ENCODE measurements around the gene CCDC102A.

The CCDC102A gene

GRCh38 chr16:57518520-57518919 lies 17.9 kb downstream of the CCDC102A start:
- DNase-seq (ENCODE audit: low spot score) (no peak), ATAC-seq (ENCODE audit: low read depth) (no peak)
- no peaks in the 10 kb centered on the region for H3K27me3 ChIP-seq (ENCODE audit: insufficient read depth, poor library complexity, severe bottlenecking)
- H3K4me3 ChIP-seq (ENCODE audit: severe bottlenecking), result no peak overlapping the region
- H3K27ac ChIP-seq (ENCODE audit: poor library complexity, severe bottlenecking), result no peak overlapping the region
- H3K36me3 ChIP-seq (ENCODE audit: low read depth), result no peaks in the 10 kb centered on the region
- TF ChIP-seq, protein P1, sequence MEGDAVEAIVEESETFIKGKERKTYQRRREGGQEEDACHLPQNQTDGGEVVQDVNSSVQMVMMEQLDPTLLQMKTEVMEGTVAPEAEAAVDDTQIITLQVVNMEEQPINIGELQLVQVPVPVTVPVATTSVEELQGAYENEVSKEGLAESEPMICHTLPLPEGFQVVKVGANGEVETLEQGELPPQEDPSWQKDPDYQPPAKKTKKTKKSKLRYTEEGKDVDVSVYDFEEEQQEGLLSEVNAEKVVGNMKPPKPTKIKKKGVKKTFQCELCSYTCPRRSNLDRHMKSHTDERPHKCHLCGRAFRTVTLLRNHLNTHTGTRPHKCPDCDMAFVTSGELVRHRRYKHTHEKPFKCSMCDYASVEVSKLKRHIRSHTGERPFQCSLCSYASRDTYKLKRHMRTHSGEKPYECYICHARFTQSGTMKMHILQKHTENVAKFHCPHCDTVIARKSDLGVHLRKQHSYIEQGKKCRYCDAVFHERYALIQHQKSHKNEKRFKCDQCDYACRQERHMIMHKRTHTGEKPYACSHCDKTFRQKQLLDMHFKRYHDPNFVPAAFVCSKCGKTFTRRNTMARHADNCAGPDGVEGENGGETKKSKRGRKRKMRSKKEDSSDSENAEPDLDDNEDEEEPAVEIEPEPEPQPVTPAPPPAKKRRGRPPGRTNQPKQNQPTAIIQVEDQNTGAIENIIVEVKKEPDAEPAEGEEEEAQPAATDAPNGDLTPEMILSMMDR (IDR thresholded peaks at IDR 0.05; ENCODE audit: poor library complexity, severe bottlenecking), result no peak
- no peaks in the 10 kb centered on the region for H3K9me3 ChIP-seq (ENCODE audit: severe bottlenecking)
- no peaks in the 10 kb centered on the region for H3K4me1 ChIP-seq (ENCODE audit: insufficient read depth, poor library complexity, severe bottlenecking)

DNA sequence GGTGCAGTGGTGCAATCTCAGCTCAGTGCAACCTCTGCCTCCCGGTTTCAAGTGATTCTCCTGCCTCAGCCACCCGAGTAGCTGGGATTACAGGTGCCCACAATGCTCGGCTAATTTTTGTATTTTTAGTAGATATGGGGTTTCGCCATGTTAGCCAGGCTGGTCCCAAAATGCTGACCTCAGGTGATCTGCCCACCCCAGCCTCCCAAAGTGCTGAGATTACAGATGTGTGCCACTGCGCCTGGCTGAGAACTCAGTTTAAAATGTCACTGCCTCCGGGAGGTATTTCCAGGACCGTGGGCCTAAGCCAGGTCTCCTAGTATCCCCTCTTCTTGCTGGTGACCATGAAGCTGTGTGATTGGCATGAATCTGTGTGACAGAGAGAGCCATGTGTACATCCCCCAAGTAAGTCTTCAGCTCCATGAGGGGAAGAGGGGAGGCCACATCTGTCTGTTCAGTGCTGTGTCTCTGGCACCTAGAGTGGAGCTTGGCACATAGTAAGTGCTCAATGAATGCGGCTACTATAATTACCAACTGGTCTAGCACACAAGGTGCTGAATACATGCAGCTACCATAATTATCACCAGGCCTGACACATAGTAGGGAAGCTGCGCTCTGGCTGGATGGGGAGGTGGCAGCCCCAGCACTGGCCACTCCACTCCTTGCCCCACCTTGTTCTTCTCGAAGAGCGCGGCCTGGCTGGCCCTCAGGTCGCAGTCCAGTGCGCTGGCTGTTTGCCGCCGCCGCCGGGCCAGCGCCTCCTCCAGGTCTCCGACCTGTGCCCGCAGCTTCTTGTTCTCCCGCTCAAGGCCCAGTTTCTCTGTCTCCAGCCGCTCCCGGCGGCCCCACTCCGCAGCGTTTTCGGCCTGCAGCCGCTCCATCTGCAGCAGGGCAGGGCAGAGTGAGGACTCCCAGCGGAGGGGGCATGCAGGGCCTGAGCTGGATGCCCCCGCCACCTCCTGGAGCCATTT lies 18.7 kb downstream of the CCDC102A start:
- Histone ChIP-seq H3K36me3 (ENCODE audit: low read depth) (no peaks in the 10 kb centered on the region), H3K4me3 (ENCODE audit: severe bottlenecking) (no peak overlapping the region), H3K27ac (ENCODE audit: poor library complexity, severe bottlenecking) (no peak overlapping the region), H3K4me1 (ENCODE audit: insufficient read depth, poor library complexity, severe bottlenecking) (no peaks in the 10 kb centered on the region), H3K9me3 (ENCODE audit: severe bottlenecking) (no peaks in the 10 kb centered on the region), H3K27me3 (ENCODE audit: insufficient read depth, poor library complexity, severe bottlenecking) (no peaks in the 10 kb centered on the region)
- ATAC-seq (ENCODE audit: low read depth) (no peak), DNase-seq (ENCODE audit: low spot score) (no peak)
- TF ChIP-seq, protein P1 (IDR thresholded peaks at IDR 0.05; ENCODE audit: poor library complexity, severe bottlenecking), result no peak

DNA sequence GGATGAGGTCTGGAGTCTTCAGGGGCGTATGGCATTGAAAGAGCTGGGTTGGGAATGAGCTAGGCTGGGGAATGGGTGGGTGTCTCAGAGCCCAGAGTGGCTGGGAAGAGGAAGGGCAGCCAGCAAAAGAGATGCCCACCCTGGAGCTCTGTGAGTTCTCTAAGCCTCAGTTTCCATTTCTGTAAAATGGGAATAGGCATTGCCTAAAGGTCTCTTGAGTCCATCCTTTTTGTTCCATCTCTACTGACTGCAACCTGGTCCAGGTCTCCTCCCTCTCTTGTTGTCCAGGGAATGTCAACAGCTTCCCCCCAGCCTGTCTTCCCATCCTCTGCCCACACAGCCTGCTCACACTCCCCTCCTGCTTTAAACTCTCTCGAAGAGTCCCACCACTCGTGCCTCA lies 19.6 kb downstream of the CCDC102A start:
- Histone ChIP-seq H3K9me3 (ENCODE audit: severe bottlenecking) (no peaks in the 10 kb centered on the region), H3K27ac (ENCODE audit: poor library complexity, severe bottlenecking) (no peak overlapping the region), H3K4me1 (ENCODE audit: insufficient read depth, poor library complexity, severe bottlenecking) (no peaks in the 10 kb centered on the region), H3K36me3 (ENCODE audit: low read depth) (no peaks in the 10 kb centered on the region), H3K4me3 (ENCODE audit: severe bottlenecking) (no peak overlapping the region), H3K27me3 (ENCODE audit: insufficient read depth, poor library complexity, severe bottlenecking) (no peaks in the 10 kb centered on the region)
- TF ChIP-seq, protein P1 (IDR thresholded peaks at IDR 0.05; ENCODE audit: poor library complexity, severe bottlenecking), result no peak
- DNase-seq (ENCODE audit: low spot score) (no peak), ATAC-seq (ENCODE audit: low read depth) (no peak)

DNA sequence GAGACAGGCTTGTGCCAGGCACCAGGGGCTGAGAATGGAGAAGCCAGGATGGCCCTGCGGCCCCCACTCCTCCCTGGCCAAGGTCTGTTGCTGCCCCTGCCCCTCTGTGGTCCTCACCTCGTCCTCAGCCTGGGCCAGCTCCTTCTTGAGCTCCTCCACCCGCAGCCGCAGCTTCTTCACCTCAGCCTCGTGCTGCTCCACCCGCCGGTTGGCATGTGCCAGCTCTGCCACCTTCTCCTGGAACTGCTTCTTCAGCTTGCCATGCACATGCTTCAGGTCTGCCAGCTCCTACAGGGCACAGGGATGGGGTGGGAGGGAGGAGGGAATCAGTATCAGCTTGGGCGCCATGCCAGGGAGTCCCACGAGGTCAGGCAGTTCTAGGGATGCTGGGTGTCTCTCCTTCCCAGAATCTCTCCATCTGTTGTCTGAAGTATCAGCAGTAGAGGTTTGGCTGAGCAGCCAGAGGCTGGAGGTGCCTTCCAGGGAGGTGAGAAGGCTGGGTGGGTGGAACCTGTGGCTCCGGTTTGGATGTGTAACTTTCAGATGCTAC lies 20.1 kb downstream of the CCDC102A start:
- no peak for DNase-seq (ENCODE audit: low spot score)
- Histone ChIP-seq H3K27ac (ENCODE audit: poor library complexity, severe bottlenecking) (no peak overlapping the region), H3K36me3 (ENCODE audit: low read depth) (no peaks in the 10 kb centered on the region), H3K27me3 (ENCODE audit: insufficient read depth, poor library complexity, severe bottlenecking) (no peaks in the 10 kb centered on the region), H3K4me3 (ENCODE audit: severe bottlenecking) (no peak overlapping the region), H3K4me1 (ENCODE audit: insufficient read depth, poor library complexity, severe bottlenecking) (no peaks in the 10 kb centered on the region), H3K9me3 (ENCODE audit: severe bottlenecking) (no peaks in the 10 kb centered on the region)
- ATAC-seq (ENCODE audit: low read depth), result no peak
- TF ChIP-seq, protein P1 (IDR thresholded peaks at IDR 0.05; ENCODE audit: poor library complexity, severe bottlenecking), result no peak

Data from RWPE2 (cell line).